Measurements from ENCODE around the gene PTGIR. TPM values are rescaled to one million over a fixed set of nuclear protein-coding genes. Genes with fewer than 3 reads are reported as not detected.
"Not testable (repeated sequence)": the region's sequence is repeated elsewhere in the genome, so short reads cannot be mapped to it uniquely, and the experiment has no call there.

The PTGIR gene
- polyA plus RNA-seq, 2 of the 4 experiments (the other 2 are of a cell fraction) = 0.06 TPM; not detected in 1

- TF ChIP-seq HMGXB4 (CRISPR knock-in tag; IDR thresholded peaks at IDR 0.05; ENCODE audit: borderline replicate concordance) (no peak), EP300 (IDR thresholded peaks at IDR 0.05) (no peak), BCL3 (IDR thresholded peaks at IDR 0.05) (no peak)
Observed at GRCh38 chr19:46629546-46630025, 4.7 kb upstream of the PTGIR start (continued).

- CTCF ChIA-PET = interaction anchor here (0.8 to 28.7 kb wide), 5 partner anchors 13 to 44 kb away, joined by 3 to 737 read pairs (median 3); partner anchors contain the start of genes CALM3 and DACT3
- FAIRE-seq; DNase-seq (ENCODE audit: low read depth in 1 of 2, low spot score in 1 of 2); H3K4me3 ChIP-seq; H3K4me2 ChIP-seq; POLR2A ChIA-PET; H3K9me3 ChIP-seq; H3K27ac ChIP-seq; ATAC-seq: not testable (repeated sequence)
- H3K4me1 ChIP-seq = peaks cover 22% of the 10 kb centered on the region
- 92% methylated on average over 7 of the region's 7 CpGs for WGBS (ENCODE audit: missing lambda C conversion rate)
Observed at GRCh38 chr19:46628970-46629369, 4.1 kb upstream of the PTGIR start.

- FAIRE-seq = no peak
- H3K27ac ChIP-seq = no peak overlapping the region
- DNase-seq (ENCODE audit: low read depth in 1 of 2, low spot score in 1 of 2) = no peak
- no peak for ATAC-seq
- H3K4me3 ChIP-seq = no peak overlapping the region
- TF ChIP-seq EHF (CRISPR knock-in tag; IDR thresholded peaks at IDR 0.05) = no peak
- no peak for TF ChIP-seq EP300 (IDR thresholded peaks at IDR 0.05)
- TF ChIP-seq ZFP36 (IDR thresholded peaks at IDR 0.05; ENCODE audit: borderline replicate concordance, partially characterized antibody) = no peak
- no peak for TF ChIP-seq FOXS1 (CRISPR knock-in tag; IDR thresholded peaks at IDR 0.05)
- no peak for TF ChIP-seq ELK1 (IDR thresholded peaks at IDR 0.05; ENCODE audit: low read depth, low read length)
- TF ChIP-seq REST (IDR thresholded peaks at IDR 0.05) = no peak
- no peak for TF ChIP-seq PHF8 (IDR thresholded peaks at IDR 0.05; ENCODE audit: borderline replicate concordance, low read depth)
- TF ChIP-seq TFCP2L1 (CRISPR knock-in tag; IDR thresholded peaks at IDR 0.05) = no peak
- no peak for TF ChIP-seq HMGXB4 (CRISPR knock-in tag; IDR thresholded peaks at IDR 0.05; ENCODE audit: borderline replicate concordance)
- no peak for TF ChIP-seq SREBF2 (IDR thresholded peaks at IDR 0.05)
- TF ChIP-seq JUN (IDR thresholded peaks at IDR 0.05) = no peak
- no peak for TF ChIP-seq CEBPB (IDR thresholded peaks at IDR 0.05)
- no peak for TF ChIP-seq MAX (IDR thresholded peaks at IDR 0.05)
- no peak overlapping the region for H3K4me2 ChIP-seq
- H3K9me3 ChIP-seq = no peaks in the 10 kb centered on the region
- CTCF ChIA-PET = interaction anchor here (1.0 to 28.7 kb wide), 4 partner anchors 10 to 127 kb away, joined by 3 to 737 read pairs (median 102); partner anchors contain the start of genes CALM3, DACT3 and GNG8
- 96% methylated on average over 14 of the region's 14 CpGs for WGBS (ENCODE audit: missing lambda C conversion rate)
- H3K4me1 ChIP-seq = peaks cover 15% of the 10 kb centered on the region
- POLR2A ChIA-PET = no interaction called here
Observed at GRCh38 chr19:46626446-46626845, 1.6 kb upstream of the PTGIR start.

Data from A549 (cell line).